ENCODE data around the gene PRELID1.

- TF ChIP-seq, protein P1, sequence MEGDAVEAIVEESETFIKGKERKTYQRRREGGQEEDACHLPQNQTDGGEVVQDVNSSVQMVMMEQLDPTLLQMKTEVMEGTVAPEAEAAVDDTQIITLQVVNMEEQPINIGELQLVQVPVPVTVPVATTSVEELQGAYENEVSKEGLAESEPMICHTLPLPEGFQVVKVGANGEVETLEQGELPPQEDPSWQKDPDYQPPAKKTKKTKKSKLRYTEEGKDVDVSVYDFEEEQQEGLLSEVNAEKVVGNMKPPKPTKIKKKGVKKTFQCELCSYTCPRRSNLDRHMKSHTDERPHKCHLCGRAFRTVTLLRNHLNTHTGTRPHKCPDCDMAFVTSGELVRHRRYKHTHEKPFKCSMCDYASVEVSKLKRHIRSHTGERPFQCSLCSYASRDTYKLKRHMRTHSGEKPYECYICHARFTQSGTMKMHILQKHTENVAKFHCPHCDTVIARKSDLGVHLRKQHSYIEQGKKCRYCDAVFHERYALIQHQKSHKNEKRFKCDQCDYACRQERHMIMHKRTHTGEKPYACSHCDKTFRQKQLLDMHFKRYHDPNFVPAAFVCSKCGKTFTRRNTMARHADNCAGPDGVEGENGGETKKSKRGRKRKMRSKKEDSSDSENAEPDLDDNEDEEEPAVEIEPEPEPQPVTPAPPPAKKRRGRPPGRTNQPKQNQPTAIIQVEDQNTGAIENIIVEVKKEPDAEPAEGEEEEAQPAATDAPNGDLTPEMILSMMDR (IDR thresholded peaks at IDR 0.05) = peak; percentile 90 to 95 (median 92)
- TF ChIP-seq POLR2A (IDR thresholded peaks at IDR 0.05) = no peak
Observed at GRCh38 chr5:177317959-177318377, 14.4 kb downstream of the PRELID1 start.
